ENCODE results near the gene LIMS2. TPM values are rescaled to one million over a fixed set of nuclear protein-coding genes. Genes with fewer than 3 reads are reported as not detected.

The LIMS2 gene
- total RNA-seq, 1 experiment from 2014 or later: 8.9 TPM

DNA sequence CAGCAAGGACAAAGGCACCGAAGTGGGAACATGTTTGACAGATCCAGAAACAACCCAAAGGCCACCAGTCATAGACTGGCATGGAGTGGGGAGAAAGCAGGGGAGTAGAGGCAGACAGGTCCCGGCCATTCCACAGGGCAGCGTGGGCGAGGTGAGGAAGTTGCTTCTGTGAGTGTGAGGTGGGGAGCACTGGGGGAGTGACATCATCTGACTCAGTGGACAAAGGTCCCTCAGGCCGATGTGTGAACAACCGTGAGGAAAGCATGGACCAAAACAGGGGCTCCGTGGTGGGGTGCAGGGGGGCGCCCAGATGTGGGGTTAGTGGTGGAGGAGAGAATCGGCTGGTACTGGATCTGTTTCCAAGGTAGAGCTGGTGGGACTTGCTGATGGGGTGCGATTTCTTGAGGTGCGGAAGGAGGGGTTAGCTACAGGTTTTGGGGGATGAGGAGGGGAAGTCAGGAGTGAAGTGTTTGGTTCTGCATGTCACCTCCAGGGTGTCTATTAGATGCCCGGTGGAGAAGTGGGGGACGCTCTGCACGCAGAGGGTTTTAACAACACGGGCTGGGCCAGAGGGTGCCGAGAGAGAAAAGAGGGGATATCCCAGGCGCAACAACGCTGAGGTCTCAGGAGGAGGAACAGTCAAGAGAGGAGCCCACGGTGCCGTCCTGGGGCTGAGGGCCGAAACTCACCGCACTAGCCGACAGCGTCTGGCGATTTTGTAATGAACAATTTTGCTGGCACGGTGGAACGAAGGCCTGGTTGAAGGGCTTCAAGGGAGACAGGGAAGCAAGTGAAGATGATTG, 23.4 kb upstream of the LIMS2 start:
- Histone ChIP-seq H3K36me3 (ENCODE audit: control insufficient read depth, insufficient read depth, low read length) (no peaks in the 10 kb centered on the region; the same call in none of the 2 replicates), H3K9me3 (ENCODE audit: control insufficient read depth, insufficient read depth, low read depth, low read length) (no peaks in the 10 kb centered on the region), H3K27ac (ENCODE audit: low read length) (no peak overlapping the region), H3K27me3 (ENCODE audit: control insufficient read depth, insufficient read depth, low read length) (no peaks in the 10 kb centered on the region), H3K4me1 (ENCODE audit: control insufficient read depth, insufficient read depth, low read length) (peaks cover 19% of the 10 kb centered on the region), H3K4me3 (ENCODE audit: low read depth in 2 of 2, low read length in 2 of 2) (no peak overlapping the region)
- no peak for DNase-seq (ENCODE audit: low read depth, low spot score)
- no TSS peak for BruUV-seq (replicated peaks)
- ChIA-PET CTCF (no interaction called here), POLR2A (interaction anchor here (0.5 kb wide), 1 partner anchor 9 kb away, joined by 7 read pairs; no protein-coding TSS in a partner anchor)
- TF ChIP-seq, protein P1, sequence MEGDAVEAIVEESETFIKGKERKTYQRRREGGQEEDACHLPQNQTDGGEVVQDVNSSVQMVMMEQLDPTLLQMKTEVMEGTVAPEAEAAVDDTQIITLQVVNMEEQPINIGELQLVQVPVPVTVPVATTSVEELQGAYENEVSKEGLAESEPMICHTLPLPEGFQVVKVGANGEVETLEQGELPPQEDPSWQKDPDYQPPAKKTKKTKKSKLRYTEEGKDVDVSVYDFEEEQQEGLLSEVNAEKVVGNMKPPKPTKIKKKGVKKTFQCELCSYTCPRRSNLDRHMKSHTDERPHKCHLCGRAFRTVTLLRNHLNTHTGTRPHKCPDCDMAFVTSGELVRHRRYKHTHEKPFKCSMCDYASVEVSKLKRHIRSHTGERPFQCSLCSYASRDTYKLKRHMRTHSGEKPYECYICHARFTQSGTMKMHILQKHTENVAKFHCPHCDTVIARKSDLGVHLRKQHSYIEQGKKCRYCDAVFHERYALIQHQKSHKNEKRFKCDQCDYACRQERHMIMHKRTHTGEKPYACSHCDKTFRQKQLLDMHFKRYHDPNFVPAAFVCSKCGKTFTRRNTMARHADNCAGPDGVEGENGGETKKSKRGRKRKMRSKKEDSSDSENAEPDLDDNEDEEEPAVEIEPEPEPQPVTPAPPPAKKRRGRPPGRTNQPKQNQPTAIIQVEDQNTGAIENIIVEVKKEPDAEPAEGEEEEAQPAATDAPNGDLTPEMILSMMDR (IDR thresholded peaks at IDR 0.05): no peak
- TF ChIP-seq, protein P2, sequence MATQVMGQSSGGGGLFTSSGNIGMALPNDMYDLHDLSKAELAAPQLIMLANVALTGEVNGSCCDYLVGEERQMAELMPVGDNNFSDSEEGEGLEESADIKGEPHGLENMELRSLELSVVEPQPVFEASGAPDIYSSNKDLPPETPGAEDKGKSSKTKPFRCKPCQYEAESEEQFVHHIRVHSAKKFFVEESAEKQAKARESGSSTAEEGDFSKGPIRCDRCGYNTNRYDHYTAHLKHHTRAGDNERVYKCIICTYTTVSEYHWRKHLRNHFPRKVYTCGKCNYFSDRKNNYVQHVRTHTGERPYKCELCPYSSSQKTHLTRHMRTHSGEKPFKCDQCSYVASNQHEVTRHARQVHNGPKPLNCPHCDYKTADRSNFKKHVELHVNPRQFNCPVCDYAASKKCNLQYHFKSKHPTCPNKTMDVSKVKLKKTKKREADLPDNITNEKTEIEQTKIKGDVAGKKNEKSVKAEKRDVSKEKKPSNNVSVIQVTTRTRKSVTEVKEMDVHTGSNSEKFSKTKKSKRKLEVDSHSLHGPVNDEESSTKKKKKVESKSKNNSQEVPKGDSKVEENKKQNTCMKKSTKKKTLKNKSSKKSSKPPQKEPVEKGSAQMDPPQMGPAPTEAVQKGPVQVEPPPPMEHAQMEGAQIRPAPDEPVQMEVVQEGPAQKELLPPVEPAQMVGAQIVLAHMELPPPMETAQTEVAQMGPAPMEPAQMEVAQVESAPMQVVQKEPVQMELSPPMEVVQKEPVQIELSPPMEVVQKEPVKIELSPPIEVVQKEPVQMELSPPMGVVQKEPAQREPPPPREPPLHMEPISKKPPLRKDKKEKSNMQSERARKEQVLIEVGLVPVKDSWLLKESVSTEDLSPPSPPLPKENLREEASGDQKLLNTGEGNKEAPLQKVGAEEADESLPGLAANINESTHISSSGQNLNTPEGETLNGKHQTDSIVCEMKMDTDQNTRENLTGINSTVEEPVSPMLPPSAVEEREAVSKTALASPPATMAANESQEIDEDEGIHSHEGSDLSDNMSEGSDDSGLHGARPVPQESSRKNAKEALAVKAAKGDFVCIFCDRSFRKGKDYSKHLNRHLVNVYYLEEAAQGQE (IDR thresholded peaks at IDR 0.05; ENCODE audit: insufficient read depth in 1 of 2, low read depth in 2 of 2, low read length in 1 of 2): no peak
- no peak for TF ChIP-seq TCF7L2 (IDR thresholded peaks at IDR 0.05; ENCODE audit: low read depth, low read length)
- TF ChIP-seq SIN3A (IDR thresholded peaks at IDR 0.05; ENCODE audit: borderline replicate concordance, insufficient read depth, low read depth, low read length): no peak
- TF ChIP-seq POLR2AphosphoS5 (IDR thresholded peaks at IDR 0.05; ENCODE audit: low read depth, low read length): no peak
- no peak for ATAC-seq
- intact Hi-C loops (cut with micrococcal nuclease; ENCODE audit: unreplicated experiment): no loop called here
- in situ Hi-C loops (cut with HindIII; ENCODE audit: low pct_unique_long_range_greater_than_20kb, low sequenced_read_pairs): no loop called here

DNA sequence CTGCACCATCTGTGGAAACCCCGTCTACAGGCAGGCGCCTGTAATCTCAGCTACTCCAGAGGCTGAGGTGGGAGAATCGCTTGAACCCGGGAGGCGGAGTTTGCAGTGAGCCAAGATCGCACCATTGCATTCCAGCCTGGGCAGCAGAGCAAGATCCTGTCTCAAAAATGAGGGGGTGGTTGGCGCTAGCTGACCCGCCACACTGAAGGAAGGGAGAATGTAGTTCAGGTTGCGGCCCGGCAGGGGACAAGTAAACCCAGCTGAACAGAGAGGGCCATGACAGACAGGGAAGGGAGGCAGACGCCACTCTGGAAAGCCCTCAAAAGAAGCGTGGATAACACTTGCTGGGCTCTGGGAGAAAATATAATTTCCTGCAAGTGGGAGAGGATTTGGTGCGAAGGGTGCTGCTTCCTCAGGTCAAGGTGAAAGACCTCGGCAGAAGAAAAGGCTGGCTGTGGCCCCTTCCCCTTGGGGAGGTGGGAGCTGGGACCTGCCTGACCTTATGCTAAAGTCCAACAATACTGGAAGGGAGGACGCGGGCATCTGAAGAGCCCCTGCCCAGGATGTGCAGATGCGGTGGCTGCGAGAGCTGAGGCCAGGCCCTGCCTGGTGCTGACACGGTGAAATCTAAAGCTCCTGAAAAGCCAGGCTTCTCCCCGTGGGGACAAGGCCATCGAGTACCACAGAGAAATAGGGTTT, 22.3 kb upstream of the LIMS2 start:
- intact Hi-C loops (cut with micrococcal nuclease; ENCODE audit: unreplicated experiment) (no loop called here), in situ Hi-C loops (cut with HindIII; ENCODE audit: low pct_unique_long_range_greater_than_20kb, low sequenced_read_pairs) (no loop called here)
- ChIA-PET CTCF (no interaction called here), POLR2A (interaction anchor here (0.5 kb wide), 1 partner anchor 10 kb away, joined by 7 read pairs; no protein-coding TSS in a partner anchor)
- no TSS peak for BruUV-seq (replicated peaks)
- Histone ChIP-seq H3K4me3 (ENCODE audit: low read depth in 2 of 2, low read length in 2 of 2) (no peak overlapping the region), H3K9me3 (ENCODE audit: control insufficient read depth, insufficient read depth, low read depth, low read length) (no peaks in the 10 kb centered on the region), H3K4me1 (ENCODE audit: control insufficient read depth, insufficient read depth, low read length) (peaks cover 10% of the 10 kb centered on the region), H3K27me3 (ENCODE audit: control insufficient read depth, insufficient read depth, low read length) (no peaks in the 10 kb centered on the region), H3K27ac (ENCODE audit: low read length) (no peak overlapping the region), H3K36me3 (ENCODE audit: control insufficient read depth, insufficient read depth, low read length) (no peaks in the 10 kb centered on the region; the same call in none of the 2 replicates)
- TF ChIP-seq TCF7L2 (IDR thresholded peaks at IDR 0.05; ENCODE audit: low read depth, low read length) (no peak), POLR2AphosphoS5 (IDR thresholded peaks at IDR 0.05; ENCODE audit: low read depth, low read length) (no peak)
- TF ChIP-seq, protein P2 (IDR thresholded peaks at IDR 0.05; ENCODE audit: insufficient read depth in 1 of 2, low read depth in 2 of 2, low read length in 1 of 2): no peak
- DNase-seq (ENCODE audit: low read depth, low spot score) (no peak), ATAC-seq (no peak)

Data from Panc1 (cell line).